Measurements from ENCODE around the gene MYO6. TPM values are rescaled to one million over a fixed set of nuclear protein-coding genes. Genes with fewer than 3 reads are reported as not detected.

The MYO6 gene
- total RNA-seq, 1 donor, result 15.2 TPM

DNA sequence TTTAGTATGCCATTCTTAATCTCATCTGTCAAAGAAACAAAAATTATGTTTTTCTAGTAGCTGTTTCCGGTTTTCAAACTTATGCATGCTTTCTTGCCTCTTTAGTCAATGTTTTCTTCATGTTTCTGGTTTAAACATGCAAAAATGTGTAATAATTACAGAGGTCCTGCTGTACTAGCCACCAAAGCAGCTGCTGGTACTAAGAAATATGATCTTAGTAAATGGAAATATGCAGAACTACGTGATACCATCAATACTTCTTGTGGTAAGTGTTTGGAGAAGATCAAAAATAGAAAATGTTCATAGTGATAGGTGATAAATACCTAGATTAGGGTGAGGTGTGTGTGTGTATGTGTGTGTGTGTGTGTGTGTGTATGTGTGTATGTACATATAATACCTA is 158.4 kb downstream of the MYO6 start:
- Histone ChIP-seq H3K36me3 (ENCODE audit: insufficient read depth, low read length) (no peaks in the 10 kb centered on the region), H3K79me2 (ENCODE audit: insufficient read depth, low read length) (no peaks in the 10 kb centered on the region), H3K4me2 (ENCODE audit: insufficient read depth, low read length) (no peak overlapping the region), H3K4me3 (ENCODE audit: insufficient read depth, low read length) (no peak overlapping the region), H3K9me3 (ENCODE audit: low read depth, low read length) (no peaks in the 10 kb centered on the region), H4K20me1 (ENCODE audit: insufficient read depth, low read length) (no peaks in the 10 kb centered on the region), H3K27me3 (ENCODE audit: insufficient read depth, low read length) (no peaks in the 10 kb centered on the region), H3K27ac (ENCODE audit: low read depth, low read length) (no peak overlapping the region), H3K4me1 (ENCODE audit: insufficient read depth, low read length) (no peaks in the 10 kb centered on the region), H2AFZ (ENCODE audit: low read length) (no peak overlapping the region)
- TF ChIP-seq, protein P1, sequence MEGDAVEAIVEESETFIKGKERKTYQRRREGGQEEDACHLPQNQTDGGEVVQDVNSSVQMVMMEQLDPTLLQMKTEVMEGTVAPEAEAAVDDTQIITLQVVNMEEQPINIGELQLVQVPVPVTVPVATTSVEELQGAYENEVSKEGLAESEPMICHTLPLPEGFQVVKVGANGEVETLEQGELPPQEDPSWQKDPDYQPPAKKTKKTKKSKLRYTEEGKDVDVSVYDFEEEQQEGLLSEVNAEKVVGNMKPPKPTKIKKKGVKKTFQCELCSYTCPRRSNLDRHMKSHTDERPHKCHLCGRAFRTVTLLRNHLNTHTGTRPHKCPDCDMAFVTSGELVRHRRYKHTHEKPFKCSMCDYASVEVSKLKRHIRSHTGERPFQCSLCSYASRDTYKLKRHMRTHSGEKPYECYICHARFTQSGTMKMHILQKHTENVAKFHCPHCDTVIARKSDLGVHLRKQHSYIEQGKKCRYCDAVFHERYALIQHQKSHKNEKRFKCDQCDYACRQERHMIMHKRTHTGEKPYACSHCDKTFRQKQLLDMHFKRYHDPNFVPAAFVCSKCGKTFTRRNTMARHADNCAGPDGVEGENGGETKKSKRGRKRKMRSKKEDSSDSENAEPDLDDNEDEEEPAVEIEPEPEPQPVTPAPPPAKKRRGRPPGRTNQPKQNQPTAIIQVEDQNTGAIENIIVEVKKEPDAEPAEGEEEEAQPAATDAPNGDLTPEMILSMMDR (IDR thresholded peaks at IDR 0.05; ENCODE audit: extremely low read depth, low read depth, low read length), result no peak
- DNase-seq (ENCODE audit: insufficient read length, low spot score, missing footprints), result no peak

DNA sequence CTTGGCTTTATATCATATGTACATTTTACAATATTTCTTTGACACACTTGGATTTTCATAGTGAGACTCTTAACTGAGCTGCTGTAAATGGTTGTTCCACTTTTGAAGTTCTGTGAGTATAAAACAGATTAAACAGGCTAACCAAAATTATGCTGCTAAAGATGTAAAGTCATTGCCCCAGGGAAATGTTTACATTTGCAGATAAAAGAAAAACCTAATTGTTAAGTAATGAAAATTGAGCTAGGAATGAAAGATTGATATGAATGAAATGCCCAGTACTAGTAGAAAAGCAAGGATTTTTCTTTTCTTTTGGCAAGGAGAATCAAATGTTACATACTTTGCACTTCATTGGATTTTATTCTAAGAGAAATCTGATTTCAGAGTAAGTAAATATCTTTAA is 164.0 kb downstream of the MYO6 start:
- H3K27me3 ChIP-seq (ENCODE audit: insufficient read depth, low read length), result no peaks in the 10 kb centered on the region
- peaks cover 9% of the 10 kb centered on the region for H3K36me3 ChIP-seq (ENCODE audit: insufficient read depth, low read length)
- DNase-seq (ENCODE audit: insufficient read length, low spot score, missing footprints), result no peak
- H3K4me1 ChIP-seq (ENCODE audit: insufficient read depth, low read length), result no peaks in the 10 kb centered on the region
- no peaks in the 10 kb centered on the region for H3K9me3 ChIP-seq (ENCODE audit: low read depth, low read length)
- no peak overlapping the region for H2AFZ ChIP-seq (ENCODE audit: low read length)
- no peaks in the 10 kb centered on the region for H4K20me1 ChIP-seq (ENCODE audit: insufficient read depth, low read length)
- no peak overlapping the region for H3K27ac ChIP-seq (ENCODE audit: low read depth, low read length)
- H3K4me3 ChIP-seq (ENCODE audit: insufficient read depth, low read length), result no peak overlapping the region
- H3K79me2 ChIP-seq (ENCODE audit: insufficient read depth, low read length), result no peaks in the 10 kb centered on the region
- no peak overlapping the region for H3K4me2 ChIP-seq (ENCODE audit: insufficient read depth, low read length)
- TF ChIP-seq, protein P1 (IDR thresholded peaks at IDR 0.05; ENCODE audit: extremely low read depth, low read depth, low read length), result no peak

DNA sequence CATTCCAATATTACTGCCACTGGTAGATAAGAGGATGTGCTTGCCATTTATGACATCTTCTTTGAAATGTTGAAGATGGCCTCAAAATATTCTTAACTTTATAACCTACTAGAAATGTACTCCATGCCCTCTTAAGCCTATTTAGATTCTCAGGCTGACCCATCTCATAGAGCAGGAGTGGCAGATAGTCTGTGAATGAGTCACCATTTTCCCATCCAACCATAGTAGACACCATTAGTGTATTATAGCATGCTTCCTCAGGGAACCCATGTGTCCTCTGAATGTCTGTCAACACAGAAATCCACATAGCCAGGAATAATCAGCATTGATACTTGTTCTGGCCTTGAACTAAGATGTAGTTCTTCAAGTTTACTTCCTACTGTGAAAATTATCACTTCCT is 173.2 kb downstream of the MYO6 start:
- no peaks in the 10 kb centered on the region for H3K79me2 ChIP-seq (ENCODE audit: insufficient read depth, low read length)
- no peaks in the 10 kb centered on the region for H4K20me1 ChIP-seq (ENCODE audit: insufficient read depth, low read length)
- H3K4me1 ChIP-seq (ENCODE audit: insufficient read depth, low read length), result no peaks in the 10 kb centered on the region
- H3K4me2 ChIP-seq (ENCODE audit: insufficient read depth, low read length), result no peak overlapping the region
- DNase-seq (ENCODE audit: insufficient read length, low spot score, missing footprints), result no peak
- H3K9me3 ChIP-seq (ENCODE audit: low read depth, low read length), result no peaks in the 10 kb centered on the region
- H3K27ac ChIP-seq (ENCODE audit: low read depth, low read length), result no peak overlapping the region
- H2AFZ ChIP-seq (ENCODE audit: low read length), result no peak overlapping the region
- H3K27me3 ChIP-seq (ENCODE audit: insufficient read depth, low read length), result no peaks in the 10 kb centered on the region
- no peak overlapping the region for H3K4me3 ChIP-seq (ENCODE audit: insufficient read depth, low read length)
- TF ChIP-seq, protein P1 (IDR thresholded peaks at IDR 0.05; ENCODE audit: extremely low read depth, low read depth, low read length), result no peak
- H3K36me3 ChIP-seq (ENCODE audit: insufficient read depth, low read length), result no peaks in the 10 kb centered on the region

DNA sequence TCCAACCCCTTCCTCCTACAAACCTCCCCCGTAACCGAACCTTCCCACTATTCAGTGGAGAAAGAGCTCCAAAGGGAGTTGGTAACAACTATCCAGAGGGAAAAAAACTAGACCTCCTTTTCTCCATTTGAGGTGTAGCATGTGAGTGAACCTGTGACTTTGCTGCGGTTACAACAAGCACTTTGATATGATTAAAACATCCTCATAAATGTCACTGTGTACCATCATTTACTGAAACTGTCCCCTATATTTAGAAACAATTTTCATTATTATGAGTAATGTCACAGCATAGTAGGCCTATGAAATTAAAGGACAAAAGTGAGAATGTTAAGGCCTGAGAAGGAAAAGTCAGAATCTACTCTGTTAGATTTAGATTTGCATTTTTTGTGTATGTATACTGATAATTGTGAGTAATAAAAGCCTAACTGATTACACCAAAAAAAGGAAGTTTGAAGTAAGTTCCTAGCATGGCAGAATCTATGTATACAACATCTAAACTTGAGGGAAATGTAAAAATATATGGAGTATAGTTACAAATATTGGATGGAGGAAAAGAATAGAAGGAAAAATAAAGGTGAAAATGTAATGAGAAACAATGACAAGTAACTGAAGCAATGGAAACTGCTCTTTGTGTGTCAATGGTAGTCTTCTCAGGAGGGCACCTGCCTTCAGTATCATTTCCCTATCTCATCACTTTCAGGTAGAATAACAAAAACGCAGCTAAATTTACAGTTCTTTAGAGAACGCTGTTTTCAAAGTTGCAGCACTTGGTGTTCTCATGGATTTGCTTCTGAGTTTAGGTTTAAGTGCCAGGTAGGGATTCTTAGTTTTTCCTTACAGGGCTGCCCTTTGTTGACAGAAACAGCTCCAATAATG is 177.5 kb downstream of the MYO6 start:
- H4K20me1 ChIP-seq (ENCODE audit: insufficient read depth, low read length), result no peaks in the 10 kb centered on the region
- no peaks in the 10 kb centered on the region for H3K27me3 ChIP-seq (ENCODE audit: insufficient read depth, low read length)
- H3K4me2 ChIP-seq (ENCODE audit: insufficient read depth, low read length), result no peak overlapping the region
- no peaks in the 10 kb centered on the region for H3K4me1 ChIP-seq (ENCODE audit: insufficient read depth, low read length)
- DNase-seq (ENCODE audit: insufficient read length, low spot score, missing footprints), result no peak
- H3K4me3 ChIP-seq (ENCODE audit: insufficient read depth, low read length), result no peak overlapping the region
- no peaks in the 10 kb centered on the region for H3K9me3 ChIP-seq (ENCODE audit: low read depth, low read length)
- TF ChIP-seq, protein P1 (IDR thresholded peaks at IDR 0.05; ENCODE audit: extremely low read depth, low read depth, low read length), result no peak
- H2AFZ ChIP-seq (ENCODE audit: low read length), result no peak overlapping the region
- no peaks in the 10 kb centered on the region for H3K79me2 ChIP-seq (ENCODE audit: insufficient read depth, low read length)
- no peak overlapping the region for H3K27ac ChIP-seq (ENCODE audit: low read depth, low read length)
- H3K36me3 ChIP-seq (ENCODE audit: insufficient read depth, low read length), result no peaks in the 10 kb centered on the region

Measured in osteoblast (primary cell).